GM18870 (cell line): ENCODE data around the gene GFRA4.

Source experiments
- ATAC-seq: cut with Tn5 transposase; IDR thresholded peaks from one replicate; pipeline ENCODE4 v1.9.1; 2021; ENCODE audit warnings: moderate library complexity; ENCODE audit not compliant: unreplicated experiment

GFRA4 gene, protein sequence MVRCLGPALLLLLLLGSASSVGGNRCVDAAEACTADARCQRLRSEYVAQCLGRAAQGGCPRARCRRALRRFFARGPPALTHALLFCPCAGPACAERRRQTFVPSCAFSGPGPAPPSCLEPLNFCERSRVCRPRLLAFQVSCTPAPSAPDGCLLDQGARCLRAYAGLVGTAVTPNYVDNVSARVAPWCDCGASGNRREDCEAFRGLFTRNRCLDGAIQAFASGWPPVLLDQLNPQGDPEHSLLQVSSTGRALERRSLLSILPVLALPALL

DNA sequence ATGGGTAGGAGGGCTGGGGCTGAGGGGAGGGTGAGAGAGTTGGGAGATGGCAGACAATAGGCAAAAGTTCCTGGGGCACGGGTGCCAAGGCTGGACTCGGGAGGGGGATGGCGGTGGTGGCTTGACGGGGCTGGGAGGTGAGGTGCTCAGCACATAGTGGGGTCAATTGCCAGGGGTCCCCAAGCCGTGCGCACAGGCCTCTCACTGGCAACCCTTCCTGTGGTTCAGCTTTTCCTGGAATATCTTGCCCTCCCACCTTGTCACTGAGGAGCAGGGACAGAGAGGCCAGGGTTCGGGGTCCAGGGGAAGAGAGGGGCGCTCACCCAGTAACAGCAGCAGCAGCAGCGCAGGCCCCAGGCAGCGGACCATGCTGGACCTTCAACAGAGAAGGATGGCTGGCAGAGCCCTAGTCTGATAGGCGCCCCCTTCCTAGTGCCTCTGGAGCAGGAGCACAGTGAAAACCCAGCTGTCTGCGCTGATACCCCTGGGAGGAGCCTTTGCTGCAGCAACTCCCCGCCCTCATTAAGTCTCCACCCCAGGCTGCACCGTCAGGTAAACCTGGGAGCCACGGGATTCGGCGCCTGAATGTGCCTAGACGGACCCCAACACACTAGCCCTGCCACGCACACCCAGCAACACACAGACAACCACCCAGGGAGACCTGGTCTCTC is at the start of gene GFRA4:
TSS of gene GFRA4 (minus strand) at position 369 of the 671 bp plus-strand sequence. CDS start at position 369, 0 bp downstream.
- no peak for ATAC-seq

- ATAC-seq, result no peak
Observed at GRCh38 chr20:3712279-3712873, 49.2 kb upstream of the GFRA4 start, which contains the start of gene SIGLEC1. TSS of gene SIGLEC1 (minus strand) at chr20:3712600. CDS start at chr20:3707128, 5,472 bp downstream.

DNA sequence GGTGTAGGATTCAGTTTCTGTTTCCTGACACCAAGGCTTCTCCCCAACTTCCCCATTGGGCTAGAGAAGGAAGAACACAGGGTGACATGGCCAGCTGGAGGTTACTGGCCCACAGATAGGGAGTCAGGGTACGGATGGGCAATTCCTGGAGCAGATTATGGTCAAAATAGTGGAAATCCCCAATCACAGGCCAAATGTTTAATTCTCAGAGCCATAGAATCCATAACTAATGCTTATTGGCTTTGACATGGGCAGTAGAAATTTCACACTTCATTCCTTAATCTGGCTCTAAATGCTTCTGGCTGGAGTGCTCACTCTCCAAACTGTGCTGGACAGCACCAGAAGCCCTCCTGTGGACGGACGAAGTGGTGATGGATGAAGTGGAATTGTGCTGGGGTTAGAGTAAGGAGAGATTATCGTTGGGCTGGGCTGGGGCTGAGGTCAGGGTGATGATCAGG is 48.3 kb upstream of the GFRA4 start:
- no peak for ATAC-seq

DNA sequence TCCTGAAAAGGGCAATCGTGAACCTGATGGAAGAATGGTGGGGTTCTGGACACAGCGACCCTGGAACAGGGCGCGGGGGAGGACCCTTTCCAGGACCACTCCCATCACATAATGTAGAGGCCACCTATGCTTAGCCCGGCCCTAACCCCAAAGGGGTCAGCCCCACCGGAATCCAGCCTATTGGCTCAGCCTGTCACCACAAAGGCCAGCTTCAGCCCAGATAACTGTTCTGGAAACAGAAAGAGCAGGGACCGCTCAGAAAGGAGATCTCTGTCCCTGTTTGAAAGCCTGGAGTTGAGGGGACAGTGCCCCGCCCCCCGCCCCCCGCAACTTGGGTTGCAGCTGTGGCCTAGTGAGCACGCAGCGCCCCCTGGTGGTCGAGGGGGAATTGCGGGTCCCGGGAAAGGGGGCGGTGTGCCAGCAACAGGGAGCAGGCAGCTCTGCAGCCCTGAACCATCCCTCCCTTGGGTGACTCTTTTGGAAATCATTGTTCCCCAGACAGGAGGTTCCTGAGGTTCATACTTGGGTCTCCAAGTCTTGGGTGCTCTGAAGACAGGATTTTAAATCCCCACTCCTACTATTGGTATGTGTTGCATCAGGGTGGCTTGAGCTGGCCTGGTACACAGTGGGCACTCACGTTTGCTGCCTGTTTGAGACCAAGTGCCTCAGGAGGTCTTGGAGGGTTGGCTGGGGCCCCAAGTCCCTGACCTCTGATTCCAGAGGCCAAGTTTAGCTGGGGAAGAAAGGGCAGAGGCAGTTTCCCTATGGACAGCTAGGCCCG is 47.7 kb upstream of the GFRA4 start:
- ATAC-seq, result no peak

DNA sequence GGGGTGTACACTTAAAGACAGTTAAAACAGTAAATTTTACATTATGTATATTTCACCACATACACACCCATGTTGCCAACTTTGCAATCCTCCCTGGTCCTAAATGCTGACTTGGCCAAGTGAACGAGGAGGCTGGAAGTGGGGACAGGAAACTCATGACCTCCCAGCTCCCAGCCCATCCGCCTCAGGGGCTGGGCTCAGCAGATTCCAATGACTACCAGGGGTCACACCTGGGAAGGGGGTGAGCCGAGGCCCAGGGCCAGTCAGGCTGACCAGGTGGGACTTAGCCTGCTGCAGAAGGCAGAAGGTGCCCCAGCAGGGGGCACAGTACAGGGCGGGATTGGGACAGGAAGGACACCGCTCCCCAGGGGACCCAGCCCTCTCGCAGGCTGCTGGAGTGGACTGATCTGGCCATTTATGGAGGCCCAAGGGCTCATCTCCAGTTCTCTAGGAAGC is 46.8 kb upstream of the GFRA4 start:
- no peak for ATAC-seq

- ATAC-seq, result no peak
Observed at GRCh38 chr20:3707508-3707899, 44.3 kb upstream of the GFRA4 start.

- no peak for ATAC-seq
Observed at GRCh38 chr20:3706774-3707507, 43.7 kb upstream of the GFRA4 start.

DNA sequence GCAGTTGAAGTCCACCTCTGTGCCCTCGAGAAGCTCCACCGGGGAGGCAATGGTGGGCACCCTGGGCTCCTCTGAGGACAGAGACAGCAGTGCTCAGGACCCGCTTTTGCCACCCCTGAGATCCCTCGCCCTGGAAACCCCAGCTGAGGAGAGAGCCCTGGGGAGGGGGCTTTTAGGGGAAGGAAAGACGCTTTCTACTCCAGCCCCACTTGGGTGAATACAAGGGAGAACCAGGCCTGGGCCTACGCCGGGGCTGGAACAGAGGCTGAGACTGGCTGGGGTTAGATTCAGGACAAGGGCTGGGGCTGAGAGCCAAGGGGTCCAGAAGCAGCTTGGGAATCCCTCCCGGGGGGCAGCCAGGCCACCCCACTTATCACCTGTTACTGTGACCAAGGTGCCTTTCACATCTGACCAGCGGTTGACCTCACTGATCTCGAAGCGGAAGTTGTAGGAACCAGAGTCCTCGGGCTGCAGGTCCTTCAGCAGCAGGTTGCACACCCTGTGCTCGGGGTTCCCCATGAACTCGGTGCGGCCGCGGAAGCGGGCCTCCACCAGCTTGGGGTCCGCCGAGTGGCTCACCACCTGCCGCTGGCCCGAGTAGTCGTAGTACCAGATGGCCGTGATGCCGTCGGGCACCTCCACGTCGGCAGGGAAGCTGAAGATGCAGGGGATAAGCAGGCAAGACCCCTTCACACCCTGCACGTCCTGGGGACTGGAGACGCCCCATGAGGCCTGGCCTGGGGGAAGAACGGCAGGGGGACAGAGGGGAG is 43.0 kb upstream of the GFRA4 start:
- ATAC-seq, result no peak

DNA sequence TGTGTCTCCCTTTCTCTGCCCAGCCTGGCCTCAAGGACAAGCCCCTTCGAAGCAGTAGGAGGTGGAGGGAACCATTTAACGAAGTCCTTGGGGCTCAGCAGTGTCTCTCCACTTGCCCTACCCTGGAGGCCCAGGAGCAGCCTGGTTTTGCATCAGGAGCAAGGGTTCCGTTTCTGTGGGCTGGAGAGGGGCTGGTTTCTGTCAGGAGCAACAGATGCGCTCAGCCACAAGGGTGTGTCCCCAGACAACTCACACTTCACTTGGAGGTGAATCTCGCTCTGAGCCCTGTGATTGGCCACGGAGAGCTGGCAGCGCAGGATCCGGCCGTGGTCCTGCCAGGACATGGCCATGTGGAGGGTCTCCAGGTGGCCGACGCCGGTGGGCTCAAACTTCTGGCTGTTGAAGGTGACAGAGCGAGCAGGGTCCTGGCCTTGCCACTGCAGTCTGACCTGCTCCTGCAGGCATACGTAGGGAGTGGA is 42.3 kb upstream of the GFRA4 start:
- ATAC-seq, result no peak

GRCh38 chr20:3704087-3704486 is 40.9 kb upstream of the GFRA4 start:
- no peak for ATAC-seq

GRCh38 chr20:3702611-3703391 is 39.6 kb upstream of the GFRA4 start:
- no peak for ATAC-seq

GRCh38 chr20:3701061-3701998 is 38.1 kb upstream of the GFRA4 start:
- no peak for ATAC-seq

DNA sequence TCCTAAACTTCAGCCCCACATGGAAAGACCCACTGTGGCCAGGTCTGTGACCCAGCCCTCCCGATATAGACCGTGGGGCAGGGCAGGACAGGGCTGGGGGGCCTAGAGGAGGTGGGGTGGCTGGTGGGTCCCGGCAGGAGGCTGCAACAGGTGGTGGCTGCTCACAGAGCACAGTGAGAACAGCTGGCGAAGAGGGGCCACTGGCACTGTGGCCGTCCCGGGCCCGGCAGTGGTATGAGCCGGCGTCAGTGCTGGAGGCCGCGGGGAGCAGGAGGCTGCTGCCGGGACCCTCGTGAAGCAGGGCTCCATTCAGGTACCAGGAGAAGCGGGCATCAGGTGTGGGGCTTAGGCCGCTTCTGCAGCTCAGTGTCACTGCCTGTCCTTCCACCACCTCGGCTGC is 35.8 kb upstream of the GFRA4 start:
- ATAC-seq, result no peak

- ATAC-seq, result no peak
Observed at GRCh38 chr20:3698591-3699001, 35.4 kb upstream of the GFRA4 start.

DNA sequence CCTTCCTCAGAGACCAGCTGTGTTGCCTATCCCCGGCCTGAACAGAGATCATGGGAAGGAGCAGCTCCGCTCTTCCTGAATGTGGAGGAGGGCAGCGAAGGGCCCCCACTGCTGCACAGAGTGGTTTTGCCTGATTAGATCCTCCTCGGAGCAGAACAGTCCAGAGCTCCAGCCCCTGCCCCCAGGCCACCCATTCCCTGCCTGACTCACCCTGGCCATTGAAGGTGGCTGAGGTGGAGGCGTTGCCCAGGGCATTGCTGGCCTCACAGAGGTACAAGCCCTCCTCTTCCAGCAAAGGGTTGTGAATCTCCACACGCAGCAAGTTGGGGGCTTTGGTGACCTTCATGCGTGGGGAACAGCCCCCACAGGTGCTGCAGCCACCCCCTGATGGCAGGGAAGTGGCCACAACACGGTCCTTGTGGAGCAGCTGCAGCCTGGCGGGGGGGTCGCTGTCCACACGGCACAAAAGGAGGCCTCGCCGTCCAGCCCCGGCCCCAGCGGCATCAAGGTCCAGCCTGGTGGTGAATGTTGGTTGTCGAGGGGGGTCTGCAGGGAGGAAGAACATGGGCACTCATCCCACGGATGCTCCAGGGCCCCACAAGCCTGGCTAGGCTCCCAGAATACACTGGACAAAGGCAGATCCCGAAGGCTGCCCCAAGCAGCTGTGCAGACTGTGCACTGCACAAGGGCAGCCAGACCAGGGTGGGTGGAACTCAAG is 34.5 kb upstream of the GFRA4 start:
- ATAC-seq, result no peak

- ATAC-seq, result no peak
Observed at GRCh38 chr20:3696745-3697587, 33.8 kb upstream of the GFRA4 start.
